Measurements from ENCODE around the gene ZP2. TPM values are rescaled to one million over a fixed set of nuclear protein-coding genes. Genes with fewer than 3 reads are reported as not detected.

ZP2 gene
- polyA plus RNA-seq (2013, experiment 1 of 2), result not detected
- polyA plus RNA-seq (2013, experiment 2 of 2), result not detected

DNA sequence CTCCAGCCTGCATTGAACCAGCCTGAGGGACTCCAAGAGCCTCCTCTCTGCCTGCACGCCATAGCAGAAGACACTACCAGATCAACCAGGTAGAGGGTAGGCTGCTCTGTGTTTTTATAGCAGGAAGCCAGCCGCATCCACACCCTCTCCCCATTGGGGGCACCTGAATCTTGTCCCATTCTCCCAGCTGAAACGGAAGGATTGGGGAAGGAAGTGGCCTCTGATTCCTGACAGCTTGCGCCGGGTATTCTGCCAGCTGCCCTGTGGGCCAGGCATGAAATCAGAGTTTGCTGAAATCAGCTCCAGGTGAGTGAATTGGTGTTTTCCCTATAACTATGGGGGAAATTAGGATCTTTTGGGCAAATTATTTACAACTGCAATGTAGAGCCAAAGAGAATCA is at the start of gene ZP2:
ZP2 (minus strand) TSS at position 89 of the 400 bp plus-strand sequence; CDS start at position 62, 27 bp downstream.
- no peaks in the 10 kb centered on the region for H3K9me3 ChIP-seq (ENCODE audit: control insufficient read depth, low read length)
- no peak within 1 kb of the TSS for H3K4me2 ChIP-seq (ENCODE audit: low read length, poor library complexity, severe bottlenecking)
- H3K79me1 ChIP-seq (replicated peaks; ENCODE audit: low read length, poor library complexity, severe bottlenecking), result no peaks in the 10 kb centered on the region
- H2BK15ac ChIP-seq (ENCODE audit: low read depth, poor library complexity, severe bottlenecking), result no peak within 1 kb of the TSS
- peaks cover 37 to 48% of the 10 kb centered on the region in 2 experiments for H3K27me3 ChIP-seq (ENCODE audit: control insufficient read depth in 1 of 2, insufficient read depth in 1 of 2, low read length in 2 of 2)
- H3K9ac ChIP-seq (ENCODE audit: low read length), result no peak within 1 kb of the TSS
- no peak within 1 kb of the TSS for H2BK120ac ChIP-seq (ENCODE audit: low read depth, low read length)
- H3K27ac ChIP-seq (ENCODE audit: low read length, poor library complexity, severe bottlenecking), result no peak within 1 kb of the TSS
- no peak within 1 kb of the TSS for H3K4ac ChIP-seq (ENCODE audit: low read depth in 1 of 2, low read length in 2 of 2)
- WGBS, result 76% methylated on average over 5 of the region's 5 CpGs
- no peak within 1 kb of the TSS for H3K18ac ChIP-seq (ENCODE audit: low read depth in 1 of 2, low read length in 2 of 2)
- H2AK5ac ChIP-seq (ENCODE audit: low read length, severe bottlenecking), result no peak within 1 kb of the TSS
- no peak within 1 kb of the TSS for H2BK5ac ChIP-seq (ENCODE audit: low read depth, low read length, poor library complexity, severe bottlenecking)
- no peaks in the 10 kb centered on the region for H3K36me3 ChIP-seq (ENCODE audit: control insufficient read depth in 1 of 2, insufficient read depth in 2 of 2, low read depth in 1 of 2, low read length in 2 of 2)
- no peak within 1 kb of the TSS for H4K8ac ChIP-seq (ENCODE audit: low read length)
- no peak within 1 kb of the TSS for H2BK12ac ChIP-seq (ENCODE audit: low read length in 2 of 2)
- H2AFZ ChIP-seq (ENCODE audit: low read depth, low read length), result no peak within 1 kb of the TSS
- no peak within 1 kb of the TSS for H3K4me3 ChIP-seq (ENCODE audit: insufficient read depth in 1 of 2, low read depth in 1 of 2, low read length in 2 of 2)
- no peak within 1 kb of the TSS for H4K91ac ChIP-seq (ENCODE audit: low read length)
- H3K23ac ChIP-seq (ENCODE audit: low read length in 2 of 2), result no peak within 1 kb of the TSS
- no peaks in the 10 kb centered on the region for H3K4me1 ChIP-seq (ENCODE audit: control insufficient read depth, insufficient read depth, low read depth, low read length)
- no peak within 1 kb of the TSS for H3K14ac ChIP-seq (ENCODE audit: low read length in 2 of 2)
- DNase-seq, result no peak

DNA sequence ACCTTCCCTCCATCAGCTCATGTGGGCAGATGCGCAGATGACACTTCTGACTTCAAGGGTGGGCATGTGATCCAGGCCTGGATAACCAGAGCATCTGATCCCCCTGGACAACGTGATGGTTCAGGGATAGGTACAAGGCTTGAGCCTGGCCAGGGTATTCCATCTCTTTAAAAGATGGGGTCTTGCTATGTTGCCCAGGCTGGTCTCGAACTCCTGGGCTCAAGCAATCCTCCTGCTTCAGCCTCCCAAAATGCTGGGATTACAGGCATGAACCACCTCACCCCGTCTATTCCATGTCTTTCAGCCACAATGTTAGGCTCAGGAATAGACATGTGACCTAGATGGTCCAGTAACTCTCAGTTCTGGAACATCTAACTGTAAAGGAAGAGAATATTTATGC is 45.9 kb upstream of the ZP2 start:
- Histone ChIP-seq H3K4me1 (ENCODE audit: control insufficient read depth, insufficient read depth, low read depth, low read length) (peaks cover 7% of the 10 kb centered on the region), H4K91ac (ENCODE audit: low read length) (no peak overlapping the region), H3K4me2 (ENCODE audit: low read length, poor library complexity, severe bottlenecking) (no peak overlapping the region), H2BK5ac (ENCODE audit: low read depth, low read length, poor library complexity, severe bottlenecking) (no peak overlapping the region), H4K8ac (ENCODE audit: low read length) (no peak overlapping the region), H3K9me3 (ENCODE audit: control insufficient read depth, low read length) (no peaks in the 10 kb centered on the region), H3K27ac (ENCODE audit: low read length, poor library complexity, severe bottlenecking) (no peak overlapping the region), H3K9ac (ENCODE audit: low read length) (no peak overlapping the region), H2BK12ac (ENCODE audit: low read length in 2 of 2) (no peak overlapping the region), H3K4ac (ENCODE audit: low read depth in 1 of 2, low read length in 2 of 2) (no peak overlapping the region), H2BK120ac (ENCODE audit: low read depth, low read length) (no peak overlapping the region), H3K23ac (ENCODE audit: low read length in 2 of 2) (no peak overlapping the region), H3K4me3 (ENCODE audit: insufficient read depth in 1 of 2, low read depth in 1 of 2, low read length in 2 of 2) (no peak overlapping the region), H2BK15ac (ENCODE audit: low read depth, poor library complexity, severe bottlenecking) (no peak overlapping the region), H3K27me3 (ENCODE audit: control insufficient read depth in 1 of 2, insufficient read depth in 1 of 2, low read length in 2 of 2) (peaks cover 15 to 19% of the 10 kb centered on the region in 2 experiments), H2AK5ac (ENCODE audit: low read length, severe bottlenecking) (no peak overlapping the region), H3K18ac (ENCODE audit: low read depth in 1 of 2, low read length in 2 of 2) (no peak overlapping the region), H2AFZ (ENCODE audit: low read depth, low read length) (no peak overlapping the region), H3K36me3 (ENCODE audit: control insufficient read depth in 1 of 2, insufficient read depth in 2 of 2, low read depth in 1 of 2, low read length in 2 of 2) (no peaks in the 10 kb centered on the region), H3K14ac (ENCODE audit: low read length in 2 of 2) (no peak overlapping the region), H3K79me1 (replicated peaks; ENCODE audit: low read length, poor library complexity, severe bottlenecking) (no peaks in the 10 kb centered on the region)
- 73% methylated on average over 3 of the region's 4 CpGs for WGBS
- no peak for DNase-seq

DNA sequence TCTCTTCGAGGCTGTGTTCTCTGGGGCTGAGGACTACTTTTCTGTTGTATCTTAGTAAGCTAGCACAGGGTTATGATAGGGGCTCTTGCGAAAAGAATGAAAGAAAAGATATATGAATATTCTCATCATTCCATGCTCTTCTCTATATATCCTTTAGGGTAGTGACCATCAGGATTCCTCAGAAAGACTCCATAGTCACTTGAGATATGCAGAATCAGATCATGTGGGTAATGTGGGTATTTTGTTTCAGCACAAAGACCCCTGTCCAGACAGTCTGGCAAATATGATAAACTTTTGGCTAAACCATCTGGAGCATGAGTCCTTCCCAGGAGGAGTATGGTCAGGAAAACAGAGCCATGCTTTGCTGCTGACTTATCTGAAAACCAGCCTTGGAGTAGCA is 45.3 kb upstream of the ZP2 start:
- H3K4me2 ChIP-seq (ENCODE audit: low read length, poor library complexity, severe bottlenecking), result no peak overlapping the region
- H3K4ac ChIP-seq (ENCODE audit: low read depth in 1 of 2, low read length in 2 of 2), result no peak overlapping the region
- no peak overlapping the region for H3K14ac ChIP-seq (ENCODE audit: low read length in 2 of 2)
- DNase-seq, result no peak
- no peak overlapping the region for H2AK5ac ChIP-seq (ENCODE audit: low read length, severe bottlenecking)
- no peak overlapping the region for H3K23ac ChIP-seq (ENCODE audit: low read length in 2 of 2)
- H2AFZ ChIP-seq (ENCODE audit: low read depth, low read length), result no peak overlapping the region
- no peaks in the 10 kb centered on the region for H3K79me1 ChIP-seq (replicated peaks; ENCODE audit: low read length, poor library complexity, severe bottlenecking)
- H2BK15ac ChIP-seq (ENCODE audit: low read depth, poor library complexity, severe bottlenecking), result no peak overlapping the region
- H4K8ac ChIP-seq (ENCODE audit: low read length), result no peak overlapping the region
- H4K91ac ChIP-seq (ENCODE audit: low read length), result no peak overlapping the region
- no peaks in the 10 kb centered on the region for H3K9me3 ChIP-seq (ENCODE audit: control insufficient read depth, low read length)
- H3K4me3 ChIP-seq (ENCODE audit: insufficient read depth in 1 of 2, low read depth in 1 of 2, low read length in 2 of 2), result no peak overlapping the region
- peaks cover 15 to 19% of the 10 kb centered on the region in 2 experiments for H3K27me3 ChIP-seq (ENCODE audit: control insufficient read depth in 1 of 2, insufficient read depth in 1 of 2, low read length in 2 of 2)
- H3K18ac ChIP-seq (ENCODE audit: low read depth in 1 of 2, low read length in 2 of 2), result no peak overlapping the region
- H3K9ac ChIP-seq (ENCODE audit: low read length), result no peak overlapping the region
- no peak overlapping the region for H2BK12ac ChIP-seq (ENCODE audit: low read length in 2 of 2)
- H3K36me3 ChIP-seq (ENCODE audit: control insufficient read depth in 1 of 2, insufficient read depth in 2 of 2, low read depth in 1 of 2, low read length in 2 of 2), result no peaks in the 10 kb centered on the region
- no peak overlapping the region for H2BK5ac ChIP-seq (ENCODE audit: low read depth, low read length, poor library complexity, severe bottlenecking)
- no peak overlapping the region for H3K27ac ChIP-seq (ENCODE audit: low read length, poor library complexity, severe bottlenecking)
- no peak overlapping the region for H2BK120ac ChIP-seq (ENCODE audit: low read depth, low read length)
- WGBS, result no CpG with 5 or more reads among the region's 2 CpGs
- peaks cover 5% of the 10 kb centered on the region for H3K4me1 ChIP-seq (ENCODE audit: control insufficient read depth, insufficient read depth, low read depth, low read length)

GRCh38 chr16:21253470-21253869 is 42.1 kb upstream of the ZP2 start:
- DNase-seq, result no peak
- H2BK120ac ChIP-seq (ENCODE audit: low read depth, low read length), result no peak overlapping the region
- H3K79me1 ChIP-seq (replicated peaks; ENCODE audit: low read length, poor library complexity, severe bottlenecking), result no peaks in the 10 kb centered on the region
- H3K14ac ChIP-seq (ENCODE audit: low read length in 2 of 2), result no peak overlapping the region
- no peak overlapping the region for H3K27ac ChIP-seq (ENCODE audit: low read length, poor library complexity, severe bottlenecking)
- H2AK5ac ChIP-seq (ENCODE audit: low read length, severe bottlenecking), result no peak overlapping the region
- no peaks in the 10 kb centered on the region for H3K9me3 ChIP-seq (ENCODE audit: control insufficient read depth, low read length)
- H3K4me1 ChIP-seq (ENCODE audit: control insufficient read depth, insufficient read depth, low read depth, low read length), result no peaks in the 10 kb centered on the region
- no peaks in the 10 kb centered on the region for H3K36me3 ChIP-seq (ENCODE audit: control insufficient read depth in 1 of 2, insufficient read depth in 2 of 2, low read depth in 1 of 2, low read length in 2 of 2)
- no peak overlapping the region for H2BK12ac ChIP-seq (ENCODE audit: low read length in 2 of 2)
- H2BK15ac ChIP-seq (ENCODE audit: low read depth, poor library complexity, severe bottlenecking), result no peak overlapping the region
- H2AFZ ChIP-seq (ENCODE audit: low read depth, low read length), result no peak overlapping the region
- H3K27me3 ChIP-seq (ENCODE audit: control insufficient read depth in 1 of 2, insufficient read depth in 1 of 2, low read length in 2 of 2), result peaks cover 28 to 32% of the 10 kb centered on the region in 2 experiments
- no peak overlapping the region for H3K9ac ChIP-seq (ENCODE audit: low read length)
- H3K4me3 ChIP-seq (ENCODE audit: insufficient read depth in 1 of 2, low read depth in 1 of 2, low read length in 2 of 2), result no peak overlapping the region
- H3K4ac ChIP-seq (ENCODE audit: low read depth in 1 of 2, low read length in 2 of 2), result no peak overlapping the region
- WGBS, result 88% methylated on average over 1 of the region's 3 CpGs
- no peak overlapping the region for H2BK5ac ChIP-seq (ENCODE audit: low read depth, low read length, poor library complexity, severe bottlenecking)
- no peak overlapping the region for H3K4me2 ChIP-seq (ENCODE audit: low read length, poor library complexity, severe bottlenecking)
- H4K8ac ChIP-seq (ENCODE audit: low read length), result no peak overlapping the region
- no peak overlapping the region for H3K18ac ChIP-seq (ENCODE audit: low read depth in 1 of 2, low read length in 2 of 2)
- no peak overlapping the region for H3K23ac ChIP-seq (ENCODE audit: low read length in 2 of 2)
- no peak overlapping the region for H4K91ac ChIP-seq (ENCODE audit: low read length)

Data from mesenchymal stem cell (in vitro differentiated cells and primary cell).